ENCODE data around the gene CDH4.

DNA sequence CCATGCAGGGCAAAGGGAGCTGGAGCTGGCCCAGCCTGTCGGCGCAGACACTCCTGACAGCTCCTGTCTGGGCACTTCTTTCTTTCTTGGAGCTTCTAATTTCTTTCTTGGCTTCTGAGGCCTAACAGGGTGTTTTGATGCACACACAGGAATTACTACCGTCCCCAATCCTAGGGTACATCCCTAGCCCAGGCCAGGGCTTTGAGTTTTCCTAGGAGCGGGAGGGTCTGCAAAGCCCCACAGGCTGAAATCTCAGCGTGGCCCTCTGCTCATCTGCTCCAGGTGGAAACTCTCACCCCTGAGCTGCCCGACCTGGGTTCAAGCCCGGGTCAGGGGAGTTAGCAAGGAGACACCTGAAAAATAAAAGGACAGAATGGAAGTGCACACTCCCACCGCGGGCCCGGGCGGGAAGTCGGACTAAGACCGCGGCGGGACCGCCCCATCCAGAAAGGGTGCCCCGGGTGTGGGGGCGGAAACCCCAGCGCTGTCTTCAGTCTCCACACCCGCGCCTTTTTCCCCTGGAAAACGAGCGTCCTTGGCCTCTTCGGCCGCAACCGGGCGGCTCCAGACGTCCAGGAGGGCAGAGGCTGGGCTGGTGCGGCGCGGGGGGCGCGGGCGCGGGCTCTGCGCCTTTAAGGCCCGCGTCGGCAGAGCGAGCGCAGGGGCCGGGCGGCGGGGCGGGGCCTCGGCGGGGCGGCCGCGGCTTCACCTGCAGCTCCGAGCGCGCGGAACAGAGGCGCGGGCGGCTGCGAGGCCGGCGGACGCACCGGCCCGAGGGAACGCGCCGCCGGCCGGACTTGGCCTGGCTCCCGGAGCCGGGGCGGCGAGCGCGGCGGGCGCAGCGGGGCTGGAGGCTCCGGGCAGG lies at the start of gene CDH4:
- TF ChIP-seq CTCF (IDR thresholded peaks at IDR 0.05) = no peak
- no peak for TF ChIP-seq EZH2 (IDR thresholded peaks at IDR 0.05; ENCODE audit: borderline replicate concordance, insufficient read depth, low read depth, low read length, poor library complexity, severe bottlenecking)

All from B cell (primary cell).